ENCODE data around the gene ABCG1. TPM values are rescaled to one million over a fixed set of nuclear protein-coding genes. Genes with fewer than 3 reads are reported as not detected.

ABCG1 gene
- total and polyA plus RNA-seq, 4 donors: 1.6 to 9.7 (median 5.3) TPM

DNA sequence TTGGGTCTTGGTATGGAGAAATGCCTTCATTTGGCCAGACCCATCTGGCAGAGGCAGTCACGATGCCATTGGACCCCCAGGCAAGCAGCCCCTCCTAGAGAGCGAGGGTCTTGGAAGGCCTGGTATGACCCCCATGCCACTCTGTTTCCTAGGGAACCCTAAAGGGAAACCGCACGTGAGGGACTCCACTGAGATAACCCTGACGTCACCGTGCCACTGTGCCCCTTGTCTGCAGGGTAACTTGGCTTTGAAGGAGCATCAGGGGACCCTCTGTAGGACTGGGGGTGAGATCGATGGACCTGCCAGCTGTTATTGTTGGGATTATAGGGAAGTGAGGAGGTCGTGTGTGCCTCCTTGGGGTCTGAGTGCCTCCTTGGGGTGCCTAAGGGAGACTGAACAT lies 34.5 kb downstream of the ABCG1 start (continued):
- TF ChIP-seq EGR1 (IDR thresholded peaks at IDR 0.05; ENCODE audit: low read depth in 2 of 2) (no peak), TAF1 (conservative IDR thresholded peaks at IDR 0.05) (no peak)

DNA sequence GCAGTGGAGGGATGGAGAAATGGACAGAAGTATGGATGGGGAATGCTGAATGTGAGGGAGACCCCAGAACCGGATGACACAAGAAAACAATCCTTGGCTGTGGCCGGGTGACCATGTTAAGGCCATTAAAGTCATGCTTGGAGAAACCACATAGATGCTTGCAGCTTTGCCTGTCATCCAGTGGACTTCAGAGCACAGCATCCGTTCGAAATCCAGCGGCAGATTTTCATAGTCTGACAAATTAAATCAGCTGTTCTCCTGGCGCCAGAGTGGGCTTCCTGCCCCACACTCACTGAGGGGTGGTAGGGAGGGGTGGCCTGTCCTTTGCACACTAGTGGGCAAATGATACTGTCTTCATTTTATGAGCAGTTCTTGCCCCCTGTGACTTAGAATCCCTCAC lies 35.1 kb downstream of the ABCG1 start:
- H3K36me3 ChIP-seq (ENCODE audit: control insufficient read depth in 4 of 4, insufficient read depth in 3 of 4, low read depth in 1 of 4, low read length in 3 of 4): no peaks in the 10 kb centered on the region
- no peak for DNase-seq (ENCODE audit: low spot score)
- no peaks in the 10 kb centered on the region for H3K9me3 ChIP-seq (ENCODE audit: control insufficient read depth in 4 of 4, low read length in 3 of 4)
- H3K27me3 ChIP-seq (ENCODE audit: control insufficient read depth in 4 of 4, insufficient read depth in 4 of 4, low read length in 3 of 4): no peaks in the 10 kb centered on the region
- 73% methylated on average over 6 of the region's 6 CpGs for WGBS
- H3K4me1 ChIP-seq (ENCODE audit: control insufficient read depth in 4 of 4, insufficient read depth in 4 of 4, low read length in 3 of 4): peaks cover 0 to 3% (median 0%) of the 10 kb centered on the region in 4 donors
- H3K9ac ChIP-seq (ENCODE audit: low read depth in 1 of 2, low read length in 2 of 2): no peak overlapping the region
- no peak overlapping the region for H3K4me3 ChIP-seq (ENCODE audit: low read depth in 1 of 3, low read length in 3 of 3)
- H3K27ac ChIP-seq (ENCODE audit: low read depth in 1 of 2, low read length in 2 of 2): no peak overlapping the region
- no peak for TF ChIP-seq TAF1 (conservative IDR thresholded peaks at IDR 0.05)

DNA sequence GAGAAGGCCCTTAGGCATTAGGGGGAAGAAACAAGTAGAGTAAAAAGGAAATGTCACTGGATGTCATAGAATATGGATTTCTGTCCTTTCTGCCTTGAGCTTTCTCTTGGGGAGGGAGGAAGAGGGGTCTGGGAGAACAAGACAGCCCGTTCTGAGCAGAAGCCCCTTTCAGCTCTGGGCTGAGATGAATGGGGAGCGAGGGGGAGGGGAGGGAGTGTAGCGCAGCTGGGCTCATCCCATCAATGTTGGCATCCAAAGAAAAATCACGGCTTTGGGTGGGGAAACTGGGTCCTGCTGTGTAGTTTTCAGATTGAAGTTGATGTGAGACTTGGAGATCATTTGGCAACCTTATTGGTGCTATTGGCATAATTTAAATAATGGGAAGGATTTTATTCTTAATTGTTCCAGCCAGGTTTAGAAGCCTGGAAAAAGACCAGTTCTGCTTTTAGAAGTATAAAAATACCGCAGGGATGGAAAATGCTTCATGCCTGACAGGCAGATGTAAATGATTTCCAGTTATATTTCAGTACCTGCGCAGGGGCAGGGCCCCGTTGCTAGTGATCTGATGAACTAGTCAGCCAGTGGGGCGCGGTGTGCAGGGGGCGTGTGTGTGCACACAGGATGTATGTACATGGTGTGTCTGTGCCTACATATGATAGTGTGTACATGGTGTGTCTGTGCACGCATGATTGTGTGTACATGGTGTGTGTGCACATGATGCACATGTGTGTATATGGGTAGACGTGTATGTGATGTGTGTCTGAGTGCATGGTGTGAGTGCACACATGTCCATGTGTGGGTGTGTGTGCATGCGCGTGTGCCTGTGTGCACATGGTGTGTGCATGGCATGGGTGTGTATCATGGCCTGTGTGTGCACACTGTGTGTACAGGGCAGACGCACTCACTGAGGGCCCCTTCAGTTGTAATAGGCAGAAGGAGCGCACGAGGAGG lies 36.0 kb downstream of the ABCG1 start:
- no peak overlapping the region for H3K4me3 ChIP-seq (ENCODE audit: low read depth in 1 of 3, low read length in 3 of 3)
- WGBS: 91% methylated on average over 17 of the region's 17 CpGs
- no peaks in the 10 kb centered on the region for H3K36me3 ChIP-seq (ENCODE audit: control insufficient read depth in 4 of 4, insufficient read depth in 3 of 4, low read depth in 1 of 4, low read length in 3 of 4)
- no peak overlapping the region for H3K9ac ChIP-seq (ENCODE audit: low read depth in 1 of 2, low read length in 2 of 2)
- DNase-seq (ENCODE audit: low spot score): no peak
- no peaks in the 10 kb centered on the region for H3K9me3 ChIP-seq (ENCODE audit: control insufficient read depth in 4 of 4, low read length in 3 of 4)
- H3K27ac ChIP-seq (ENCODE audit: low read depth in 1 of 2, low read length in 2 of 2): no peak overlapping the region
- no peaks in the 10 kb centered on the region for H3K27me3 ChIP-seq (ENCODE audit: control insufficient read depth in 4 of 4, insufficient read depth in 4 of 4, low read length in 3 of 4)
- no peak for TF ChIP-seq SP1 (IDR thresholded peaks at IDR 0.05)
- no peak for TF ChIP-seq GABPA (IDR thresholded peaks at IDR 0.05 in 1 of 2, conservative IDR thresholded peaks at IDR 0.05 in 1 of 2)
- TF ChIP-seq HNF4A (conservative IDR thresholded peaks at IDR 0.05): no peak
- no peak for TF ChIP-seq TAF1 (conservative IDR thresholded peaks at IDR 0.05)
- no peak for TF ChIP-seq YY1 (IDR thresholded peaks at IDR 0.05)
- TF ChIP-seq, protein P1, sequence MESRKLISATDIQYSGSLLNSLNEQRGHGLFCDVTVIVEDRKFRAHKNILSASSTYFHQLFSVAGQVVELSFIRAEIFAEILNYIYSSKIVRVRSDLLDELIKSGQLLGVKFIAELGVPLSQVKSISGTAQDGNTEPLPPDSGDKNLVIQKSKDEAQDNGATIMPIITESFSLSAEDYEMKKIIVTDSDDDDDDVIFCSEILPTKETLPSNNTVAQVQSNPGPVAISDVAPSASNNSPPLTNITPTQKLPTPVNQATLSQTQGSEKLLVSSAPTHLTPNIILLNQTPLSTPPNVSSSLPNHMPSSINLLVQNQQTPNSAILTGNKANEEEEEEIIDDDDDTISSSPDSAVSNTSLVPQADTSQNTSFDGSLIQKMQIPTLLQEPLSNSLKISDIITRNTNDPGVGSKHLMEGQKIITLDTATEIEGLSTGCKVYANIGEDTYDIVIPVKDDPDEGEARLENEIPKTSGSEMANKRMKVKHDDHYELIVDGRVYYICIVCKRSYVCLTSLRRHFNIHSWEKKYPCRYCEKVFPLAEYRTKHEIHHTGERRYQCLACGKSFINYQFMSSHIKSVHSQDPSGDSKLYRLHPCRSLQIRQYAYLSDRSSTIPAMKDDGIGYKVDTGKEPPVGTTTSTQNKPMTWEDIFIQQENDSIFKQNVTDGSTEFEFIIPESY (IDR thresholded peaks at IDR 0.05): no peak
- H3K4me1 ChIP-seq (ENCODE audit: control insufficient read depth in 4 of 4, insufficient read depth in 4 of 4, low read length in 3 of 4): peaks cover 0 to 4% (median 0%) of the 10 kb centered on the region in 4 donors

DNA sequence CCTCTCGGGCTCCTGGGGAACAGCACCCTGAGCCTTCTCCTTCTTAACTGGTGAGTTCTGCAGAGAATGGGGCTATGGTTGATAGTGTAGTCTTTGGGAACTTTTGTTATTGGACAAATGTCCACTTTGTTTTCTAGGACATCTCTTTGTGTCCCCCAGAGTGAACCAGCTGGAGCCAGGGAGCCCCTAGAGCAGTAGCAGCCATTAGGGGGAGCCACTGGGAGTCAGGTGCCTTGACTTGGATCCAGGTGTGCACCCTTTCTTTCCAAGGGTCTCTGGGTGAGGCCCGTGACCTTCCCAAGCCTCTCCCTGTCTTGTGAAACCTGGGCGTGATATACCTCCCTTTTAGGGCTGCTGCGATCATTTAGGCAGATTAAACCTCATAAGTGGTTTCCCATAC lies 36.9 kb downstream of the ABCG1 start:
- WGBS: 96% methylated on average over 4 of the region's 4 CpGs
- Histone ChIP-seq H3K9me3 (ENCODE audit: control insufficient read depth in 4 of 4, low read length in 3 of 4) (no peaks in the 10 kb centered on the region), H3K4me3 (ENCODE audit: low read depth in 1 of 3, low read length in 3 of 3) (no peak overlapping the region), H3K27me3 (ENCODE audit: control insufficient read depth in 4 of 4, insufficient read depth in 4 of 4, low read length in 3 of 4) (no peaks in the 10 kb centered on the region), H3K9ac (ENCODE audit: low read depth in 1 of 2, low read length in 2 of 2) (no peak overlapping the region), H3K36me3 (ENCODE audit: control insufficient read depth in 4 of 4, insufficient read depth in 3 of 4, low read depth in 1 of 4, low read length in 3 of 4) (no peaks in the 10 kb centered on the region), H3K27ac (ENCODE audit: low read depth in 1 of 2, low read length in 2 of 2) (no peak overlapping the region), H3K4me1 (ENCODE audit: control insufficient read depth in 4 of 4, insufficient read depth in 4 of 4, low read length in 3 of 4) (peaks cover 0 to 4% (median 0%) of the 10 kb centered on the region in 4 donors)
- TF ChIP-seq YY1 (IDR thresholded peaks at IDR 0.05): no peak
- no peak for TF ChIP-seq GABPA (IDR thresholded peaks at IDR 0.05 in 1 of 2, conservative IDR thresholded peaks at IDR 0.05 in 1 of 2)
- TF ChIP-seq EGR1 (IDR thresholded peaks at IDR 0.05; ENCODE audit: low read depth in 2 of 2): no peak
- no peak for DNase-seq (ENCODE audit: low spot score)

Measured in liver (tissue), 9 donors.